GM18870 (cell line): Measurements from ENCODE around the gene PERP.
"Not testable (repeated sequence)": the region's sequence is repeated elsewhere in the genome, so short reads cannot be mapped to it uniquely, and the experiment has no call there.

Source experiments
- ATAC-seq: cut with Tn5 transposase; IDR thresholded peaks from one replicate; pipeline ENCODE4 v1.9.1; 2021; ENCODE audit warnings: moderate library complexity; ENCODE audit not compliant: unreplicated experiment

Gene PERP

GRCh38 chr6:138107078-138107751, at the start of gene PERP:
PERP (minus strand) TSS chr6:138107419; CDS start chr6:138107340, 79 bp downstream.
- ATAC-seq: peak; percentile 42

DNA sequence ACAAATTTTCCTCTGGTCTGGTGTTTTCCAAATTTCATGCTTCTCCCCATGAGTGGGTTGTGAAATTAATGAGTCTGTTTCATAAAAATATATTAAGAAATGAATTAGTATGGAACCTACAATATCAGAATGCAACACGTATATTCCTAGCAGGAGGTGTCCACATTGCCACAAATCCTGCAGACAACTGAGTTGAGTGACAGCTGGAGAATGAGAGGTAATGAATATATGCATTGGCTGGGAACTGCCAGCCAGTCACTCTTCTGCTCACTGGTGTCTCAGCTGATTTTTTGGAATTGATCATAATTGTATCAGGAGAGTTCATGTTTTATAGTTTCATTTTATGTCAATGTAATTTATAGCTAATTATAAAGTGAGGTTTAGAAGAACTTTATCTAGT, 48.2 kb upstream of the PERP start:
- no peak for ATAC-seq

DNA sequence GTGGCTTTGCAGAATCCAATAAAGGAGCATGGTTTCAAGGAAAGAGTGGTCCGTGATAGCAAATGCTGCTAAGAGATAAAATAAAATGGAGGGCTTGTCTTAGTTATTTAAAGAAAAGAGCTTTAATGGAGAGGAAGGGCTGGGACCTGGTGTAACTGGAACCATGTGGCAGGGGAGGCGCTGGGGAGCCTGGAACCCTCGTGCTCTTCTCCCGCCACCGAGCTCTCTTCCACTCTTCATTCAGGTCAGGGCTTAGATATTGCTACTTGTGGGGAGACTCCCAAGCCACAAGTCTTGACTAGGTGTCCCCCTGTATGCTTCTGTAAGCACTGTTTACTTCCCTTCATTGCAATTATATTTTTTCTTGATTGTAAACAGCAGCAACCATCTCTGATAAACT, 39.3 kb upstream of the PERP start:
- no peak for ATAC-seq

GRCh38 chr6:138145402-138145801, 38.2 kb upstream of the PERP start:
- peak; percentile 83 for ATAC-seq

DNA sequence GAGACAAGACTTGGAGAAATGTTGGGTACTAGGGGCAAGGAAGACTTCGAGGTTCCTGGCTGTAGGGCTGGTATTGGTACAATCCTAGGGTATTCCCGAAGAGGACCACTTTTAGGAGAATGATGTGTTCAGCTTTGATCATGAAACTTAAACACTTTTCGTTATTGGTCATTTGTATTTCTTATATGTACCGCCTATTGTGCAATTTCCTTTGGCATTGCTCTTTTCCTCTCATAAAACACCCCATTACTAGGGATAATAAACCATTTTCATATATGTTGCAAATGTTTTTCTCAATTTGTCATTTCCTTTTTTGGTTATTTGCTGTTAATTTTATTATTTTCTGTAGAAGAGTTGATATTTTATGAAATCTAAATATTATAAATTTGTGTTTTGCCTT, 35.6 kb upstream of the PERP start:
- ATAC-seq: no peak

GRCh38 chr6:138129190-138129589, 22.0 kb upstream of the PERP start:
- no peak for ATAC-seq

DNA sequence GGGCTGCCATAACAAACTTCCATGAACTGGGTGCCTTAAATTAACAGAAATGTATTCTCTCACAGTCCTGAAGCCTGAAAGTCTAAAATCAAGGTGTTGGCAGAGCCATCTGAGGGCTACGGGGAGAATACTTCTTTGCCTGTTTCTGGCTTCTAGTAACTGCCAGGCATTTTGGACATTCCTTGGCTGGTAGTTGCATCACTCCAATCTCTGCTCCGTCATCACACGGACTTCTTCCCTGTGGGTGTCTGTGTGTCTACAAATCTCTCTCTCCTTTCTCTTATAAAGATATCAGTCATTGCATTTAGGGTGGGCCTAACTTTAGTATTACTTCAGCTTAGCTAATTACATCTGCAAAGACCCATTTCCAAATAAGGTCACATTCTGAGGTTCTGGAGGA, 20.9 kb upstream of the PERP start:
- ATAC-seq: no peak

GRCh38 chr6:138124096-138124495, 16.9 kb upstream of the PERP start:
- no peak for ATAC-seq

- ATAC-seq: no peak
These were observed 12.8 kb upstream of the PERP start for GRCh38 chr6:138119976-138120375.

DNA sequence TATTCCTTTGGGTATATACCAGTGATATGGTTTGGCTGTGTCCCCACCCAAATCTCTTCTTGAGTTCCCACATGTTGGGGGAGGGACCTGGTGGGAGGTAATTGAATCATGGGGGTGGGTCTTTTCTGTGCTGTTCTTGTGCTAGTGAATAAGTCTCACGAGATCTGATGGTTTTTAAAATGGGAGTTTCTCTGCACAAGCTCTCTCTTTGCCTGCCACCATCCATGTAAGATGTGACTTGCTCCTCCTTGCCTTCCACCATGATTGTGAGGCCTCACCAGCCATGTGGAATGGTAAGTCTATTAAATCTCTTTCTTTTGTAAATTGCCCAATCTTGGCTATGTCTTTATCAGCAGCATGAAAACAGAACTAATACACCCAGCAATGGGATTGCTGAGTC, 12.0 kb upstream of the PERP start:
- ATAC-seq: not testable (repeated sequence)

- no peak for ATAC-seq
These were observed 10.2 kb upstream of the PERP start for GRCh38 chr6:138117376-138117914.

- no peak for ATAC-seq
These were observed 9.4 kb upstream of the PERP start for GRCh38 chr6:138116661-138116999.

GRCh38 chr6:138115877-138116660, 8.8 kb upstream of the PERP start:
- peak; percentile 75 for ATAC-seq

- no peak for ATAC-seq
These were observed 8.0 kb upstream of the PERP start for GRCh38 chr6:138115201-138115600.

GRCh38 chr6:138113588-138114210, 6.5 kb upstream of the PERP start:
- ATAC-seq: no peak

DNA sequence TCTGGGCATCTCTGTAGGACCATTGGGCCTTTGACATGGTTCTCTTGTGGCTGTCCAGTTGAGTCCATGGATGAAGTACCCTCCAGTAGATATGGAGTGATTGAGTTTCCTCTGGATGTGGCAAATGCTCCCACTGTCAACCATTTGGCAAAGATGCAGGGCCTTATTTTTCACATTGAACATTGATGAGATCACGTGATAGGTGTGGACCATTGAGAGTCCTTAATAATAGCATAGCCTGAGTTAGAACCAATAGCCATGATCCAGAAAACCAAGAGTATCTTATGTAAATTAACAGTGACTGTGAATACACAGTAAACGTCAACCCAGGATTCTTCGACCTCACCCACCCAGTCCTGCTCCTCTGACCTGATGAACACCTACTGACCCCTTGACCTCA, 3.0 kb upstream of the PERP start:
- ATAC-seq: no peak

DNA sequence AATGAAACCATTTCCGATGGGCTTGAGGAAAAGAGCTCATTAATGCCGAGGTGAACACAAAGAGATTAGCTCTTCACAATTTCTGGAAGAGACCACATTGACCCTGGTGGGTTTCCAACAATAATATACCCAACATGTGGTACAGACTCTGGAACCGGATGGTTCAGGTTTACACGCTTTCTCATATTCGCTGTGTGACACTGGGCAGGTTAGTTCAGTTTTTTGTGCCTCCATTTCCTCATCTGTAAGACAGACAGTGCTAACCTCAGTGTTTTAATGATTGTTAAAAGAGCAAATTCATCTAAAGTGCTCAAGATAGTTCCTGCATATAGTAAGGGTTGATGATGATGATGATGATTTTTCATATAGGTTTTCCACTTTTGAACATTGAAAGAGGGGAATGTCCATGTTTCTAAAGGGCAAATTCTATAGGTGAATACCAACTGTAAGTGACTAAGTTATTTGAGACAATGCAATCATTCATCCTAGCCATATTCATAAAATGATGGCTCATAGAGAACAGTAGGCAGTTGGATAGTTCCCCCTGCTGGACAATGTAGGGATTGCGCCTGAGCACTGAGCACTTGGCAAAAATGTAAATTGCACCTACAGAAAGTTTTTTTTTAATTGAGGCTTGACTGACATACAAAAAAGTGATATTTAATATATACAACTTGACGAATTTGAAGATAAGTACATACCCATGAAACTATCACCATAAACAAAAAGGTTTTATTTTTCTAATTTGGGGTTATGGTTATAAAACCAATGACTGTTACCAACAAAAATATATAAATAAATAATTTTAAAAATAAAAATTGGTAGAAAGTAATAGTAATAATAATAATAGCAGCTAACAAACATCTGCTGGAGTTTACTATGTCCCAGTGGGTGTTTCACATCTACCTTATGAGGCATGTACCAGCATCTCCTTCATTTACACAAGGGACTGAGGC, 2.1 kb upstream of the PERP start:
- ATAC-seq: no peak

DNA sequence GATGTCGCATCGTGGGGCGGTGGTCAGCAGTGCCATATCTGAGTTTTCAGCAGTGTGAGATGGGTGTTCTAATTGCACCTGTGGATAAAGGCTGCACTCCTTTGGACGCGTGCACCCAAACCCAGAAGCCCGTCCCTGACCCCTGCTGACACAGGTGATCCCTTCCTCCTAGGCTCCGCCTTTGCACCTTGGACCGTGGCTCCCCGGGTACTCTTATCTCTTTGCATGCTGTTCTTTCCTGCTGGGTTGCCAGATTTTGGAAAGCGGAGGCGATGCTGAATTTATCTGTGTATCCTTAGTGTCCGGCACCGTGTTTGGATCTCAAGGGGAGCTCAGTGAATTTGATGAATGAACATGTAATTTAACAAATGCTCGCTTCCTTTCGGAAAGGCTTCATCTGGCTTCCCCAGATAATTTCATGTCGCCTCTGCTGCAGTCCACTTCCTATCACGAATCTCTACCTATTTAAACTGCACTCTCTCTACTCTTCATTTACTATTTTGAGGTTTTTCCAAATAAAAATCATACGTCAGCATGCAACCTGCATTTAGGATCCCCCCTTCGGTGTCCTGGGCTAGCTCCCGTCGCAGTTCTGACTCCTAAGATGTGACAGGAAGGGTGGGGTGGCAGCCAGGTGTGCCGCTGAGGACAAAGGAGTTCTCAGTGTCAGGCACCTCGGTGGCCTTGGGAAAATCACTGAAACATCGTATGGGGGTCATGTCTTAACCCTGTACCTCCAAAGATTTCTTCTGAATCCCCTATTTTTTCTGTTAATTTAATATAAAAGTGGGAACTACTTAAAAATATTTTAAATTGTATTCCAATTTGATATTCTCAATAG, 753 bp upstream of the PERP start:
- no peak for ATAC-seq

GRCh38 chr6:138106665-138107077, 548 bp downstream of the PERP start:
- ATAC-seq: no peak
